ENCODE results near the gene ALDH2. TPM values are rescaled to one million over a fixed set of nuclear protein-coding genes. Genes with fewer than 3 reads are reported as not detected.

Gene ALDH2
- total RNA-seq: 16.1 and 23.4 TPM in 2 replicates

GRCh38 chr12:111766608-111767361, at the start of gene ALDH2:
TSS of gene ALDH2 (plus strand) at chr12:111766933. CDS start at chr12:111766983, 50 bp downstream.

GRCh38 chr12:111841750-111842555, 75.2 kb downstream of the ALDH2 start, which contains the start of gene MAPKAPK5:
TSS of gene MAPKAPK5 (plus strand) at chr12:111842228. CDS start at chr12:111842734, 506 bp downstream.

Other genes with a start within 250 kb of the ALDH2 start
- gene ATXN2, start 167.6 kb upstream of the ALDH2 start, total RNA-seq: 18.0 and 28.6 TPM in 2 replicates
- gene BRAP, start 81.0 kb upstream of the ALDH2 start, total RNA-seq: 17.0 and 20.0 TPM in 2 replicates
- 14.4 and 14.5 TPM in 2 replicates for gene ACAD10, start 80.9 kb upstream of the ALDH2 start, total RNA-seq
- gene MAPKAPK5, start 75.3 kb downstream of the ALDH2 start, total RNA-seq: 27.4 and 29.9 TPM in 2 replicates
- 6.8 and 8.5 TPM in 2 replicates for gene TMEM116, start 246.2 kb downstream of the ALDH2 start, total RNA-seq
- 73.7 and 89.1 TPM in 2 replicates for gene ERP29, start 246.5 kb downstream of the ALDH2 start, total RNA-seq